ENCODE data around the gene EHBP1.

The EHBP1 gene

DNA sequence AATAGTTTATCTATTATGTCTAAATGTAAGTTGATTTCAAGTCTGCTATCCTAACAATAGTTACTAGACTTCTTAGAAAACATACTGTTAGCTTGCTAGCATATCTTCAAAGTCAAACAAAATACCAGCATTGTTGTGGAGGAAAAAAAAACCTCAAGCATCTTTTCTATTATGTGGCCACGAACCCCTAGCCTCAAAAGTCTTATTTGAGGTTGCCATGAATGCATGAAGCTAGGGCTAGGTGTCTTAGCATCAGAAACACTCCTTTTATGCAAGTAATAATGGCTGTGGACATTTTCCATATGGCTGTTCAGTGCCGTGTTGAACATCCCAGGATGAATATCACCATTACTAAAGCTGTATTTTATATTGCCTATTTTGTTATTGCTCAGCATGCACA is 258.5 kb downstream of the EHBP1 start:
- DNase-seq (ENCODE audit: low read depth) = no peak

DNA sequence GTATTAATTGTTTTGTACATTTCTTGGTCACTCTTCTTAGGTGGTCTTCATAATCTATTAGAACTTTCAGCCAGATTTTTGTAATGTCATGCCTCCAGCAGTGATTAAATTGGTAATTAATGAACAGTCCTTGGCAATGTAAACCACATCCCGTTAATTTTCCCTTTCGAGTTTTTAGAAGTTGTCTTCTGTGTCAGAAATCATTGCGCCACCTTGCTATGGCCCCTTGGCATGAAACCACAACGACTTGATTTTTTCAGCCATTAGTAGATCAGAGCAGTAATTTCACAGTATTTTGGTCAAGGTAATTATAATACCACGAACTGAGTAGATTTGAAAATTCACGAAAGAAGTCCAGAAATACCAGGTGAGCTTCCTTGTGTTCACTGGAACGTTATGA is 259.2 kb downstream of the EHBP1 start:
- DNase-seq (ENCODE audit: low read depth) = no peak

DNA sequence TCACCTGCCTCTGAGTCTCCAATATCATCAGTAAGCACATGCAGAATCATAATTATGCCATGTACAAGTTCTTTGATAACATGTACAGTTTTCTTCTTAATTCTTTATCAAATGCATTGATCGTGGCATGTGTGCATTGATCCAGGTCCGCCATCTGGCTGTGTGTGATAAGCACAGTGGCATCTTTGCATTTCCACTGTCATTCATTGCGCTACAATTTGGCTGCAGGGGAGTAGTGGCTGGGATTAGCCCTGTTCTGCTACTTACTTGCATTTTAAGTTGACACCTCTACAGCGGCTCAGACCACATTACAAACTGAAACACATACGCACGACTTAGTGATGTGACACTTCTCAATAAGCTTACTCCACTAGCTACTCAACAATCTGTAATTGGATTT is 261.5 kb downstream of the EHBP1 start:
- no peak for DNase-seq (ENCODE audit: low read depth)

DNA sequence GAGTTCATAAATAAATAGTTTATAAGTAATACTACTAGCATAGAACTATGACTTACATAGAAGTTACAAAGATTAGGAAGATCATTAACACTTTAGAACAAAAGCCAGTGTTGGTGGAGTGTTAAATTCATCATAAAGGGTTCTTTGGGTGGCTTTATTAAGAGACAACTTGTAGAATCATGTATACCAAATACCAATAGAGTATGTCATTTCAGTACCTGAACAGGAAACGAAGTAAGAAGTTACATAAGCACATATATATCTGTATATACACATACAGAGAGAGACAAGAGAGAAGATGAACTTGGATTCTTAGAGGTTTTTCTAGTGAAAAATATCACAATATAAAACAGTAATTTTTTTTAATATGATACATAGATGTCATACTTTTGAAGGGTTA is 262.7 kb downstream of the EHBP1 start:
- DNase-seq (ENCODE audit: low read depth) = no peak

DNA sequence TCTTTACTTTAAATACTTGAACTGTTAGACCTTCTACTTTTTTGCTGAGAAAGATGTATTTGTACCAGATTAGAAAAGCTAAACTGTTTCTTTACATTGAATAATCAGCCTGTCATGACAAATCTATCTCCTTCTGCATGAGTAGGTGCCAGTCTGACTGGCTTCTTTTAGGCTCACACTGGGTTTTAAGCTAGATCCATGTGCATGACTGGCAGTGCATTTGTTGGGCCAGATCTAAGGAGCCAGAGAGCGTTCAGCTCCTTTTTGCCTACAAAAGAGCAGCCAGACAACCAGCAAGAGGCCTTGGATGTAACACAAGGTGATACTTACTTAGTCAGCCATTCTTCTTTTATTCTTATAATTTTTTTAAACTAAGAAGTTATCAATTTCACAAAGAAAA is 263.2 kb downstream of the EHBP1 start:
- no peak for DNase-seq (ENCODE audit: low read depth)

DNA sequence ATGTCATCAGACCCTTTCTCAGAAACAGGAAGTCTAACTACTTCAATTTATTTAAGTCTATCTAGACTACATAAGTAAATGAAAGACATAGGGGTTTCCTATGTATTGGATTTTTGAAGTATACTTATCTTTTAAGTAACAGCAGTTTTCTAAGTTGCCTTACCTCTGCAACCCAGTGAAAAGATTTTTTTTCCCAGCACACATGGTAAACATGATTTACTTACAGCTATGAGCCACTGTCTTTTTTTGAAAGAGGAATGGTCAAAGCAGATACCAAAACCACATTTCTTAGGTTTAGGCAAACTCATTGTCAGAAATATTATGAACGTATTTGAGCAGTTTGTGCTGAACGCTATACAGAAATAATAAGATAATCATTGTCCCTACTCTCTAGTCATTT is 266.4 kb downstream of the EHBP1 start:
- DNase-seq (ENCODE audit: low read depth) = no peak

DNA sequence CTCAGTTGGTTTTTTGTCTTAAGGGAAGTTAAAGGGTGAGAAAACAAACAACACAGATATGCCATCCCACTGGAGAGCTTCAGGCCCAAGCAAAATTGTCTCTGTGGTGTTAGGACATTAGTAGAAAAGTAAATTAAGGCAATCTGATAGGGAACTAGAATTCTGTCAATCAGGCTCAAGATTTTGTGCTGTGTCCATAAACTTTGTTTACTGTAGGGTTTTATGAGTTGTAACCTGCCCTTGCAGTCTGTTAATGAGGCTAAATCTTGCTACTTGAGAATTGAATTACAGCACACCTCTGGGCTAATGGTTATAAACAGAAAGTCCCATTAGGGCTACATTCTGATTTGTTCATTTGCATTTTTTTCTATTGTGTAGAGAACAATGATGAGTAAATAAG is 267.1 kb downstream of the EHBP1 start:
- DNase-seq (ENCODE audit: low read depth) = no peak

DNA sequence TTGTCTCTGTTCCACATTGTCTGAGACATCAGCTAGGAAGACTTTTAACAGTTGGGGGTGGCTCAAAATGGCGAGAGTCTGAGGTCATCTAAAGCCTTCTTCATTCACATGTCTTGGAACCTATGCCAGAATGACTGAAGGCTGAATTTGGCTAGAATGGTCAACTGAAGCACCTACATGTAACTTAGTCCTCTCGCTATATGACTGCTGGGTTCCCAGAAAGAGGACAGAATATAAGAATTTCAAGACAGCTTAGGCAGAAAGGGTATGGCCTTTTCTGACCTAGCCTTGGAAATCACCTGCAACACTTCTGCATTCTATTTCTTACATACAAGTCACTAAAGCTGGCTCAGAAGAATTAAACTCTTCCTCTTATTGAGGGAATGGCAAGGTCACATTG is 269.5 kb downstream of the EHBP1 start:
- no peak for DNase-seq (ENCODE audit: low read depth)

DNA sequence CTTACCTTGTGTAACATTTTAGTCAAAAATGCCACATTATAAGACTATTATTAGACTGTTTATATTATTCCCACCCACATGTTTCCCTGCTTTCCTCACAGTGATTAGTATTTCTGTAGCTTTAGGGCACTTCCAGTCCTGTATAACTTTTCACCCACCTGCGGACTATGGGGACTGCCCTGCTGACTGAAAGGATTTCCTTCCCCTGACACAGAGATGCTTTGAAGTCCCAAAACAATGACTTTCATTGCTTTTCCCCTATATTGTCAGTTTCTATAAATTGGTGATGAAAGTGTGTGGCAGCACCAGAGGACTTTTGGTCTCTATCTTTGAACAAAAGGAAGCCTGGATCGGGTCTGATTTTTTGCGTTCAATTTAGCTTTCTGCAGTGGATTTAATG is 286.1 kb downstream of the EHBP1 start:
- no peak for DNase-seq (ENCODE audit: low read depth)

DNA sequence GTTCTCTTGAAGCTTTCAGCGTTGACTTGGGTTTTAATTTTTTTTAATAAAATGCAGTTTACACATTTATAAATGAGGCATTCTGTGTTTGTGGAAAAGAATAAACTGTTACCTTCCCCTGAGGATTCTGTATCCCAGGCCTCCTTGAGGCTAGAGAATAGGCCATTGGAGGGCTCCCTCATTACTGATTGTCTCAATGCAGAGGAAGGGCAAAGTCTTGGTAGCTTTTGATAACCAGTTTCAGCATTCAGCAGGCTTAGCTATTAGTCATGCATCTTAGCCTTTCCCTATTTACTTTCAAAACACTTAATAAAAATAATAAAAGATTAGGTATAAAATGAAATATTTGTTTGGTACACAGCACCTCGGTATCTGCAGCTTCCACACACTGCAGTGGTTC is 287.0 kb downstream of the EHBP1 start:
- DNase-seq (ENCODE audit: low read depth) = no peak

DNA sequence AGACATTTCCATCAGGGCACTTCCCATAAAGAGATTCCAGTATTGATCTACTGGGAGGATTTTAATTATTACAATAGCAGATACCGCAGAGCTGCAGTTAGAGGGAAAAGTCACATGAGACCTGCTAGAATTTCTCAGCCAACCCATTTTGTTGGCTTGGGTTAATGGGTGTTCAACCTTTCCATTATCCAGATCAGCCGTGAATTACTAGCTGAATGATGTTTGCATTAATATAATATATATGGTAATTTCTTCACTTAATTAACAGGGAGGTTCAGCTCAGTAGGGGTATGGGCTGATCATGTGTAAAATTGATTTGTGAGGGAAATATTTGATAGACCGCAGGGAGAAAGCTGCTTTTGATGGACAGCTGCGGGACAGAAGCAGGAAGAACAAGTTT is 288.7 kb downstream of the EHBP1 start:
- DNase-seq (ENCODE audit: low read depth) = no peak

DNA sequence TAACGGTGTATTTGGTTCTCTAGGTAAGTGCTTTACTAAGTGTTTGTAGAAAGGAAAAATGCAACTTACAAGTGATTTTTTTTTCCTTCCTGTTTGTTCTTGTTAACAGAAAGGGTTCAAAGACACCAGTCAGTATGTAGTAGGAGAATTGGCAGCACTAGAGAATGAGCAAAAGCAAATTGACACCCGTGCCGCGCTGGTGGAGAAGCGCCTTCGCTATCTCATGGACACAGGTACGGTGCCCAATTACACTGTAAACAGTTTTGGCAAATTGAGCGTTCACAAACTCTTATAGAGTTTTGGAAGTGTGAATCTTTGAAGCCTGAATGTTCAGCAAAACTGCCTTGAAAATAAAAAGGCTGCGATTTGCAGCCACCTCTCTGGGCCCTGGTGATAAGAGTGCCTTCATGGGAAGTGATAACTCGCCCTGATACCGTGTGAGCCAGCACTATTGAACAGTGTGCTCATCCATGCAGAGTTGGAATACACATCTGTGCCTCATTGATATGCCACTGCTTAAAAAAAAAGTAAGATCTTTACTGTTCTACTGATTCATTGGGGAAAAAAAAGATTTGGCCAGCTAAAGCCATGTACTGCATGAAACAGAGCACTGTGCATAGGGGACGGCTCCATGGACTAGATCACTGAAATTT is 291.1 kb downstream of the EHBP1 start:
- DNase-seq (ENCODE audit: low read depth) = no peak

DNA sequence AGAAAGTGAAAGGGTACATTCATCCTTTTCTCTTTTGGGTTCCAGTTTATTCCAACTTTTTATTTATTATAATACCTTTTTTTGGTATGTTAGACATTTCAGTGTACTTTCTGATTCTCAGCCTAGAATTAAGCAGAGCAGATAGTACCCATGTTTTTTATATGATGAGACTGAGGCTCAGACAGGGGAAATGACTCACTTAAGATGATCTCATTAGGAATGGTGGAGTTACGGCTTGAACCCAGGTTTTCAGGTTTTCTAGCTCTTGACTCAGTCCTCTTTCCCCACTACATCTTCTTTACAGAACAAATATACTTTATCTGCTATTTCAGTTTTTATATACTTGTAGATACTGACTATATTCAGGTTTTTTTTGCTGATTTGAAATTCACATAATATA is 293.4 kb downstream of the EHBP1 start:
- no peak for DNase-seq (ENCODE audit: low read depth)

DNA sequence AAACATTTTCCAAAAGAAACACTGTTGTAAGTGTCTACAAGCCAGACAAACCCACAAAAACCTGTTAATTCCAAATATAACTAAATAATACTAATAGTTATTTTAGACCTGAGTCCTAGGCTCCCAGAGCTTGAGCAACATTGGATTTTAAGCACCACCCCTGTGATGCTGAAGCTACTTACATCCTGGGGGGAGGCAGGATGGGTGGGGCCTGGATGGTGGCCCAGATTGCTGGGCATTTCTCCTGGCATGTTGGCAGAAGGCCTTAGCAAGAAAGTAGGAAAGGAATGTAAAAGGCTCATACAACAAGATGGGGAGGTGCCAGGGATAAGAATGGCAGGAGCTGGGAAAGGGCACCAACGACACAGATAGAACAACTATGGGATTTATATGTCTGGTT is 294.4 kb downstream of the EHBP1 start:
- DNase-seq (ENCODE audit: low read depth) = no peak

DNA sequence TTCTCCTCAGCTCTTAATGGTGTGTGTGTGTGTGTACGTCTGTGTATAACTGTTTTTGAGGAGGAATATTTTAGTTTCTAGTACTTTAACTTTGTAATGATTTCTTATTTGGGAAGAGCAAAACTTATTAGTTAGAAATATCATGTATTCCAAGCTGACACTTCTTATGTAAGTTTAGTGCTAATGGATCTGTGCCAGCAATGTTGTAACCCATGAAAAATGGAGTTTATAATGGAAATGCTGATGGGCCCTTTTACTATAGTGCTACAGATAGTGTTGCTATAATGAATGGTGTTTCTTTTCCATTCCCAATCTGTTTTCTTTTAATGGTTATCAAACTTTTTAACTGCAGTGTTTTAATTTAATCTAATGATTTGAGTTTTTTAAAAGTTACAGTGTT is 295.3 kb downstream of the EHBP1 start:
- DNase-seq (ENCODE audit: low read depth) = no peak

DNA sequence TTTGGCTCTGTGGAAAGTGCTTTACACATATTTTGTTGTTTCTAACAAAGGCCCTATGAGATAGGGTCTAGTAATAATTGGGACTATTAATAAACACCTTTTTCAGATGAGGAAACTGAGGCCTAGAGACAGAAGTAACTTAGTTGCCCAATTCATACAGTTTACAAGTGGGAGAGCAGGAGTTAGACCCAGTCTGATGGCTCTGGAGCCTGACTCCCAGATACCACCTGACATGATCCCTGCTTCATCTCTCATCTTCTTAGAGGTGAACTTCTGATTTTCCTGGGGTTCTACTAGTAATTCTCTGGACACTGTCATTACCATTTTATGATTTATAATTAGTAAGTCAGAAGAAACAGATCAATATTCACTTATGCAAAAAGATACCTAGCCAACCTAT is 296.1 kb downstream of the EHBP1 start:
- DNase-seq (ENCODE audit: low read depth) = no peak

DNA sequence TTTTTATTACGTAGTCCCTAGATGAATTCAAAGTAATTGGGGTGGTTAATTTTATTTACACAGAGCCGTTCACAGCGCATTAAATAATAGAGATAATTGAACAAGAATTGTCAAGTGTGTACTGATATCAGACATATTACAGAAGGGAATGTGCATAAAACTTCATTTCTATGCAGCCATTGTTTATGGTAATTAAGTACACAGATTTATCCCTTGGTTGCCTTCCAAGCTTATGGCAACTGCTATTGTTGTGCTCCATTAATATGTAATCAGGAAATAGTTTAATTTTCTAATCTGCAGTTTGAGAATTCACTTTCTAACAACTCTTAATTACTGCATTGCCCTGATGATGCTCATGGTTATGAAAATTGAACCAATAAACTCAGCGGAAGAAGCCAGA is 297.8 kb downstream of the EHBP1 start:
- no peak for DNase-seq (ENCODE audit: low read depth)

DNA sequence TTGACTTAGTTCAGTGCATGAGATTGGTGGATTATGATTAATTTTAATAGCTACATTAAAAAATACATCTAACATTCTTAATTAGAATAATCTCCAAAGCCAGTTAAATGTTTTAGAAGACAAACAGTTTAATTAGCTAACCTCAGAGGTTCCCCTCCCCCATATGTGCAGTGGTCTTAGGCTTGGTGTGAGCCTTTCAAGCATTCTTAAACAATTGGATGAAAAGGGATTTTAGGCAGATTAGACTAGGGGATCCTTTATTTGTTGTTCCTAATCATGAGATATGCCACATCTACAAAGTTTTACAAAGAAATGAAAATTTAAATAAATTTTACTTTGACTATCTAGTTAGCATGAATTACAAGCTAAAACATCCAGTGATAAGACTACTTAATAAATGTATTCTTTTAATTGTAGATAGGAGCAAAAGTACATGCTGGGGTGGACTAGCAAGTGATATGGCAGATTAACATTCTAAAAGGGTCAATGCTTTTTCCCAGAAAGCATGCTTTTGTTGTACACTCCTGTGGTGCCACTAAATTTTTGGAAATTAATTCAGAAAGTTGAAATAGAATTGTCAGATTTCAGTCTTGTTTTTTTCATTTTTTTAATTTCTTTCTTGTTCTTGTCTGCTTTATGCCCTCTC is 302.4 kb downstream of the EHBP1 start:
- no peak for DNase-seq (ENCODE audit: low read depth)

DNA sequence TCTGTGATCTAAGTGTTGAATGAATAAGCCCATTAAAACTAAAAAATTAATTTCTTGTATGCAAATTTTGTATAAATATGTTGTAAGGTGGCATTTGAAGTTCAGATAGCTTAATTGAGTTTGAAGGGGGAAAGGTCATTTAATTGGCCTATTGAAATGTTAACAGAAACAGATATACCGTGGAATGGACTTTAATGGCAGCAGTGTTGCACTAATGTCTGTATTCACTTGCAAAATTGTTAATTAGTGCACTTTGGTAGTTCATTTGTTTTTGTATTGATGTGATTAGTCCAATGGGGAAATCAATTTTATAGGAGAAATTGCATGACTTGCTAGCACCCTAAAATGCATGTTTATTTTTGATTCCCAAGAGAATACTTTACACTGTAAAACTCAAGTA is 303.3 kb downstream of the EHBP1 start:
- DNase-seq (ENCODE audit: low read depth) = no peak

DNA sequence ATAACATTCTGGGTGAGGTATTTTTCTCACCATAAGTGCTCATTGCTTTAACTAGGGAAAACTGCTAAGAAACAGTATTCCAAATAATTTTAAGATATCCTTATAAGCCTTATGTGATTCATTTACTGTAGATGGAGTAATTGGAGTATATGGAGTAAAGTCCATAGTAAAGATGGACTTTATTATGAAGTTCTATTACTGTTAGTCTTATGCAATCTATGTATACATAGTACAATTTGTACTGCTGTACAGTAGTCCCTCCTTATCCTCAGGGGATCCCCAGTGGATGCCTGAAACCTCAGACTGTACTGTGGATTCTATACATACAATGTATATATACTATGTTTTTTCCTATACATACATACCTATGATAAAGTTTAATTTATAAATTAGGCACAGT is 304.0 kb downstream of the EHBP1 start:
- DNase-seq (ENCODE audit: low read depth) = no peak

DNA sequence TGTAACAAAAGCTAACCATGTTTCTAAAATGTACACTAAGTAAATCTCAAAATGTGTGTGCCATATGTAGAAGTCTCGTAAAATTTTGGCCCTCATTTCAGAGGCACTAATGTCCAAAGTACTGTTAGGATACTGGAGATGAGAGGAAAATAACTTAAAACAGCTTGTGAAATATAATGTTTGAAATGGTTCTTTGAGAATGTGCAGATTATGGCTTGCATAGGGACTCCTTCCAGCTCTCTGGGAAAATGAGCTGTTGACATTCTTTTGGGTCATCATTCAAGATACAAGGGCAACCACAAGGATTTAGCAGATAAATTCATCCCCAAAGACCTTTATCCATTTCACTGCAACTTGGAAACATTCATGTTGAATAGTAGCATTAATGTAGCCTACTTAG is 307.0 kb downstream of the EHBP1 start:
- no peak for DNase-seq (ENCODE audit: low read depth)

DNA sequence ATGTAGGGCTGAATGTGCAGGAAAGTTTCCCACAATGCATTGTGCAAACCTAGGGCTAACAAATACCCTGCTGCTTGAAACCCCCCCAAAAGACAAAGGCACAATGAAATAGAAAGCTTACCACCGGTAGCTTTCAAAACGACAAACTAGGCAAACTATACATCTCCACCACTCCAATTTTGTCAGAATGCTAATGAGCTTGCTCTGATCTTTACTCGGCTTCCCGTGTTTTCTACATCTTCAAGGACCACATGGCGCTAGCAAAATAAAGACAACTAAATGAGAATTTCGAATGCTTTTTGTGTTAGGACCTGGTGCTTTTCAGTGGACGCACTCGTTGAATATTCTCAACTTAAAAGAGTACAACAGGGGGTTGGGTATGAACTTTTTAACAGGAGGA is 307.9 kb downstream of the EHBP1 start:
- no peak for DNase-seq (ENCODE audit: low read depth)

DNA sequence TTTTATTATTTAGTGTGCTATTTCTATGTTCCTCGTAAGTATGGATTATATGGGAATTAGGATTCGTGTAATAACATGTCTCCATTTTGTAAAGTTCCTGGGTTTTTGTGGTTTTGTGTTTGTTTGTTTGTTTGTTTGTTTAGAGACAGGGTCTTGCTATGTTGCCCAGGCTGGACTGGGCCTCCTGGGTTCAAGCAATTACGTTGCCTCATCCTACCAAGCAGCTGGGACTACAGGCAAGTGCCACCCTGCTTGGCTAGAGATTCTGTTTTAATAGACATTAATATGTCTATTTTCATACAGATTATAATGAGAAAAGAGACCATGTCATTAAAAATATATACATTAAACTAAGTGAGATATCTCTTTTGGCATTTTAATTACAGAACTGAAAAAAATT is 309.9 kb downstream of the EHBP1 start:
- DNase-seq (ENCODE audit: low read depth) = no peak

DNA sequence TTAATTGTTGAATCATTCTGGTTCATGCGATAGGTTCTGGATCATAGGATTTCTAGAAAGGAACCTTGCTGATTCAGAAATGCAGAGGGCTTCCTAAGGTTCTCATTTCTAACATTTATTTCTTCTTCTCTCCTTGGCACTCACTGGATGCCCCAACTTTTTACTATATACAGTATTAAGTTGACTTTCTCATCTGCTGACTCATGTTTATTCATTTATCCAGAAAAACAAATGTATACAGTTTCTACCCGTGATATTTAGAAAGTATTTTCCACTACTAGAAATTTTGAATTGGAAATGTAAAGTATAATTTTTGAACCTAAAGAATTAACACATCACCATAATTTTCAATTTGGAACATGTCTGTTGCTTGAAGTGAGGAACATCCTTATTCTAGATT is 312.9 kb downstream of the EHBP1 start:
- DNase-seq (ENCODE audit: low read depth) = no peak
